Measurements from ENCODE around the gene NELL1.

The NELL1 gene

GRCh38 chr11:20760811-20761210 lies 91.4 kb downstream of the NELL1 start:
- no peak for FAIRE-seq
- no peak for DNase-seq (ENCODE audit: extremely low spot score, insufficient read length, low read depth)

DNA sequence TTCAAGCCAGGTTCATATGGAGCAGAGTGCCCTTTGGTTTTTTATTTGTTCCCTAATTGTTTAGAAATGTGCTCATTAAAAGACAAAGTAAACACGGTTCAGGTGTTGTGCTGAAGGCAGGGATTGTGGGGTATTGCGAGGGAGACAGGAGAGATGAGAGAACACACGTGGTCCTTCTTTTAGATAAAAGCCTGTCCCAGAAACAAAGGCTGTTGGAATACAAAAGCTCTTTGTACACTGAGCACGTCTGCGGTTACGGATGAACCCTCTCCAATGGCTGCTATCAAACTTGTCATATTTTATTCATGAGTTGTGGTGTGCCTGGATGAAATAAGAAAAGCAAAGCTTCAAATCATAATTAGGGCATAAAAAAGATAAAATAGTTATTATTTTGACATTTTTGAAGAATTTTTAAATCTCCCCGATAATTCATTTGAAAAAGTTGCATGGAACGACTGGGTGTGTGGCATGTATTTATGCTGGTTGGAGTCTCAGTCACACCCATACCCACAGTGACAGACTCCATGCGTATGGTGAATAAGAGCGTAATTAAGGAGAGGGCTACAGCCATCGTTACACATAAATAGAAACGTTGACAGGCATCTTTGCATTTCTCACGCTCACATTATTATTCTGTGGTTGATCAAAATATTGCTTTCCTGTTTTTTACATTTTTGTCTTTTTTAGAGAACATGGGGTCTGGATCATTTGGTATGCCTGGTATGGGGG lies 92.9 kb downstream of the NELL1 start:
- FAIRE-seq, result no peak
- DNase-seq (ENCODE audit: extremely low spot score, insufficient read length, low read depth), result no peak

DNA sequence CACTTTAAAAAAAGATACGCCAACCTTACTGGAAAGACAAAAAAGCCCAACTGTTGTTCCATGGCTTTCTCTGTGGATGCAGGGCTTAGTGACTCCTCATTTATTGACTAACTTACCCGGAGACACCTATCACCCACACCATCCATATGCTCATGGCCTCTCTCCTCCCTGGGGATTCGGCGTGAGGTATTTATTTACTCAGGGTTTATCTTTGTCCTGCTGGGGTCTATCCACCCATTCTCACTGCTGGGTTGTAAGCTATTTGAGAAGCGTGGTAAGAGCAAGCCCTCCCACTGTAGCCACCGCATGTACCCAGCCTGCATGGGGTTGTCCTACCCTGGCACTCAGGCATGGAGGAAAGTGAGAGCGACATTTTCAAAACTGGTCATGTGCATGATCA lies 93.6 kb downstream of the NELL1 start:
- no peak for DNase-seq (ENCODE audit: extremely low spot score, insufficient read length, low read depth)
- FAIRE-seq, result no peak

DNA sequence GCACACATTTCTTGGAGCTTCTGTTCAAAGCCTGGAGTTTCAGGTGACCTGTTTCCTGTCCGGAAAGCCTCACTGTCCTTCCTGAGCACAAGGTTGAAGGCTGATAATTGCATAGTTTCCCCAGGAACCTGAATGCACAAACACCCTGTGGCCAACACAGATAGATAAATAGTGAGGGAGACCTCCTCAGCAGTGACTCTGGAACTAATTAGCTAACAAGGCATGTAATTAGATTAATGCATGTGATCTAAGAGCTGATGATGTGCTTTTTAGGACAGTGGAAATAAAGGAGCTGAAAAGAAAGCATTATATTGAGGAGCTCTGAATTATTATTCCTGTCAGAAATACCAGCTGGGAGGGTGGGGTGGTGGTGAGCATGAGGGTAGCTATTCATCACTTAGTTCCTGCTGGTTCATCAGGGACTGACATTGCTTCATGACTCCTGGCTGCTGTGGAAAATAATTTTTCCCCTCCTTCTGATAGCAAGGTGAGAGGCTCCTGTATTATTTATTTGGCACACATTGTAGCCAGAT lies 101.1 kb downstream of the NELL1 start:
- DNase-seq (ENCODE audit: extremely low spot score, insufficient read length, low read depth) (no peak), FAIRE-seq (no peak)

- DNase-seq (ENCODE audit: extremely low spot score, insufficient read length, low read depth) (no peak), FAIRE-seq (no peak)
Observed at GRCh38 chr11:20771026-20771425, 101.6 kb downstream of the NELL1 start.

DNA sequence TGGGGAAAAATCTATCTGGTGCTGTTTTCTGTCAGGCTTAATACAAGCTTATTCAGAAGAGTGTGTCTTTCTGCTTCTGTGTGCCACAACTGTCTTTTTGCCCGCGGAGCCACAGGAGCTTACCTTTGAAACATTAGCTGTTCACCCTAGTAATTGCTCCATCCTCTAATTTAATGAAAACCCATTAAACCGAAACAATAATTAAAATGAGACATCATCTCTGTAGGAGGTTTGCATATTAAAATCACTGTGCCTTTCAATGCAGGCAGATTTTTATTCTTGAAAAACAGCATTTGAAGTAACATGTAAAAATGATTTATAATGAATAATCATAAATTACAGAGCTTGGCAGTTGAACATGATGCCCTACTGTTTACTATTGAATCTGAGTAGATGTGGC lies 102.3 kb downstream of the NELL1 start:
- FAIRE-seq, result no peak
- DNase-seq (ENCODE audit: extremely low spot score, insufficient read length, low read depth), result no peak

- DNase-seq (ENCODE audit: extremely low spot score, insufficient read length, low read depth) (no peak), FAIRE-seq (no peak)
Observed at GRCh38 chr11:20775331-20775730, 105.9 kb downstream of the NELL1 start.

DNA sequence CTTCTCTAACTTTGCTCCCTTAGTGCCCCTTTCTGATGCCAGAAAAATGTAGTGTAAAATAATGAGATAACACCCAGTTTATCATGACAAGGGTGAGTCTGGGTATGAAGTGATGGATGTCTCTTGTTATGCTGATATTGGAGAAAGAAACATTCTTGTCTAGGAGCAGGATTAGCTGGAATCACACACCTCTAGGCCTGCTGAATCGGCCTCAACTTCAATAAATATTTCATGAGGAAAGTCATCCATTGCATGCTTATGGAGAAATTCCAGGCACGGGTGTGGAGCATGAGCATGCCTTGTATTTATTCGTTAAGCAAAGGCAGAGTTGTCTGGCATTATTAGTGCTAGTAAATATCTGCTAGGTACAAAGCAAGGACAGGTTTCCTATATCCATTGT lies 113.4 kb downstream of the NELL1 start:
- no peak for FAIRE-seq
- DNase-seq (ENCODE audit: extremely low spot score, insufficient read length, low read depth), result no peak

GRCh38 chr11:20783220-20783619 lies 113.8 kb downstream of the NELL1 start:
- FAIRE-seq (no peak), DNase-seq (ENCODE audit: extremely low spot score, insufficient read length, low read depth) (no peak)

GRCh38 chr11:20790622-20791021 lies 121.2 kb downstream of the NELL1 start:
- no peak for FAIRE-seq
- no peak for DNase-seq (ENCODE audit: extremely low spot score, insufficient read length, low read depth)

GRCh38 chr11:20795005-20795404 lies 125.6 kb downstream of the NELL1 start:
- no peak for FAIRE-seq

GRCh38 chr11:20808328-20808727 lies 138.9 kb downstream of the NELL1 start:
- DNase-seq (ENCODE audit: extremely low spot score, insufficient read length, low read depth) (no peak), FAIRE-seq (no peak)

More at GRCh38 chr11:20795005-20795404, 125.6 kb downstream of the NELL1 start:
- no peak for DNase-seq (ENCODE audit: extremely low spot score, insufficient read length, low read depth)

DNA sequence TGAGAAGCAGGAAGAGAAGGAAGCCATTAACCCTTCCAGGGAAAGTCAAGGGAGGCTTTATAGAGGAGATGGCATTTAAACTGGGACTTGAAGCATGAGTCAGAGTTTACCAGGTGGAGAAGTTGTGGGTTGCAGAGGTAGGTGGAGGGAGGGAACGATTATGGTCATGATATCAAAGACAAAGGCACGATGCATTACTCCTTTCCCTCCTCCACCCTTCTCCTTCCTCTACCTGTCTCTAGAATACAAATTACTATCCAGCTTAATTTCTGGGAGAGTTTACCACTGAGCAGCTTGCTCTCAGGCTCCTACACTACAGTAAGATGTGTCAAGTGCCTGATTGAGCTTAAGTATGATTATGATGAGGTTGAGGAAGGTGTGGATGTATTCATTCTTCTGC lies 151.7 kb downstream of the NELL1 start:
- no peak for FAIRE-seq
- DNase-seq (ENCODE audit: extremely low spot score, insufficient read length, low read depth), result no peak

DNA sequence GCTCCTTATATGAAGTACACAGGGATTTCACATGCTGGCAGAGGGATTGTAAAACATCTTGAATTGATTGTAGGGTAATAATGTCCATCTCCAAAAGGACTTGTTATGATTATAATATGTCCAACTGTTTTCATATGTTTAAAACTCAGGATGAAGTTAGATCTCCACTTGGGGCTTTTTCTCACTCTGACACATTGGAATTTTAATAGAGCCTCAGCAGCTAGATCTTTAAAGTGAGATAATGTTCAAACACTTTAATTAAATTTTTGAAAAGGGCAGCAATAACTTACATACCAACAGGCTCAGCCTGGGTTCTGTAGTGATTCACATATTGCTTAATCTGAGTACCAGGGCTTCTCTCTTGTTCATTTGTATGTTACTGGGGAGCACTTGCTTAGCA lies 152.1 kb downstream of the NELL1 start:
- FAIRE-seq (no peak), DNase-seq (ENCODE audit: extremely low spot score, insufficient read length, low read depth) (no peak)

DNA sequence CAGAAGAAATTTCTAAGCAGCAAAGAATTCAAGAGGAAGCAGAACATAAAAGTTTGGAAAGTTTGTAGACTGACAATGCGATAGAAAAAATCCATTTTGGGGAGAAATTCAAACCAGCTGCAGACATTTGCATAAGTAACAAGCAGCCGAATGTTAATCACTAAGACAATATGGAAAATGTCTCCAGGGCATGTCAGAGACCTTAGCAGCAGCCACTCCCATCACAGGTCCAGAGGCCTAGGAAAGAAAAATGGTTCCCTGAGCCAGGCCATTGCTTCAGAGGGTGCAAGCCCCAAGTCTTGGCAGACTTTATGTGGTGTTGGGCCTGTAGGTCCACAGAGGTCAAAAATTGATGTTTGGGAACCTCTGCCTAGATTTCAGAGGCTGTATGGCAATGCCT lies 155.4 kb downstream of the NELL1 start:
- DNase-seq (ENCODE audit: extremely low spot score, insufficient read length, low read depth) (no peak), FAIRE-seq (no peak)

DNA sequence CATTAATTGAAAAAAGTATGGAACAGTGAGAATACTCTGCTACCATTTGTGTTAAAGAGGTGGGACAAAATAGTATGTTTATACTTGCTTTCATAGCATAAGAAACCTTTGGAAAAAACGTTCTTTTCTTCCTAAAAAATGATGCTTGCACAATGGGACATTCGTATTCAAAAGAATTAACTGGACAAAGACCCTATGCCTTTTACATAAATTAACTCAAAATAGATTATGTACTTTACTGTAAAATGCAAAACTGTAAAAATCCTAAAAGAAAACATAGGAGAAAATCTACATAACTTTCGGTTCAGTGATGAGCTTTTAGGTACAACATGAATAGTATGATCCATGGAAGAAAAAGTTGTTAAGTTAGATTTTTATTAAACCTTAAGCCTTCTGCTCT lies 166.2 kb downstream of the NELL1 start:
- FAIRE-seq, result no peak
- DNase-seq (ENCODE audit: extremely low spot score, insufficient read length, low read depth), result no peak

DNA sequence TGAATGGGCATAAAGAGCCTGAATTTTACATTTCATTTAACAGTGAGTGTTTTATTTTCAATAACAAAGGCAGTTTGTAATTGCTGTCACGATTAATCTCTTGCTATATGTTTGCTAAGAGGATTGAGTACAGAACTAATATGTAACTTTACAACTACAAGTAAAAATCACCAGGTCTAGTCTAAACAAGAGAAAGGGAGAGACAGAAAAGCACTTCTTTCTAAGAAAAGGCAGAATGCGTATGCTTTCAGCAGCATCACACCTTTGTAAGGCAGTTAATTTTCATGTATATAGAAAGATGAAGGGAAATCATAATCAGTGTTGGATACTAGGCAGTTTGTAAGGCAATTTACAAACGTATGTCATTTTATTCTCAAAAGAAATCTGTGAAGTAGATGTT lies 169.8 kb downstream of the NELL1 start:
- no peak for DNase-seq (ENCODE audit: extremely low spot score, insufficient read length, low read depth)
- no peak for FAIRE-seq

DNA sequence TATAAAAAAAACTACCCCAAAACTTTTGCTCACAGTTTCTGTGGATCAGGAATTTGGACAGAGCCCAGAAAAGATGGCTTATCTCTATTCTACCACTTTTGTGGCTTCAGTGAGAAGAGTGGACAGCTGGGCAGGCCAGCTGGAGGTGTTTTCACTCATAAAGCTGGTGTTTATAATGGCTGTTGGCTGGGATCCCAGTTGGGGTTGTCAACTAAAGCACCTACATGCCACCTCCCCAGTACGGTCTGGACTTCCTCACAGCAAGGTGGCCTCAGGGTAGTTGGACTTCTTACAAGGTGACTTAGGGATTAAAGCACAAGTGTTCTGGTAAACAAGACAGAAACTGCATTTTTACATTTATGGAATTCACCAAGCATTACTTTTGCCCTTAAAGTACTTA lies 171.0 kb downstream of the NELL1 start:
- DNase-seq (ENCODE audit: extremely low spot score, insufficient read length, low read depth), result no peak

GRCh38 chr11:20844216-20844615 lies 174.8 kb downstream of the NELL1 start:
- DNase-seq (ENCODE audit: extremely low spot score, insufficient read length, low read depth), result no peak
- FAIRE-seq, result no peak

More for the DNA sequence above, 171.0 kb downstream of the NELL1 start:
- no peak for FAIRE-seq

DNA sequence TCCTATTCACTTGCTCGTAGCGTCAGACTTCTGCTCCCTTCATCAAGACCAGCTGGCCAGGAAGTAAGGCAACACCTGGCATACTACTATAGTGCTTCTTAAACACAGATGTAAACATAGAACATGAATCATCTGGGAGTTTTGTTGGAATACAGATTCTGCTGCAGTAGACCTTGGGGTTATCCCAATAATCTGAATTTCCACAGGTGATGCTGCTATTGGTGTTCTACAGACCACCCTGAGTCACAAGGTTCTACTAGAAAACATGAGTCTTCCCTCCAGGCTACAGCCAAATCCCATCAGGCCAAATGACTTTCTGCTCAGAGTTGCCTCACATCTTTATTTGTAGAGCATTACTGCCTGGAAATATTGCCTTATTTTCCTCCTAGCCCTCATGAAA lies 175.2 kb downstream of the NELL1 start:
- FAIRE-seq, result no peak
- no peak for DNase-seq (ENCODE audit: extremely low spot score, insufficient read length, low read depth)

- DNase-seq (ENCODE audit: extremely low spot score, insufficient read length, low read depth) (no peak), FAIRE-seq (no peak)
Observed at GRCh38 chr11:20854215-20854955, 185.0 kb downstream of the NELL1 start.
